LNCaP clone FGC (cell line): Measurements from ENCODE around the gene NCBP2.

Experiments used
- DNase-seq: peaks from one replicate; pipeline ENCODE4 v3.0.0-alpha.2; 2011; ENCODE audit warnings: low read depth
- H3K4me3 ChIP-seq: 2 replicates; pipeline ENCODE4 v1.5.1; 2011; ENCODE audit warnings: mild to moderate bottlenecking, low read depth, low read length, control low read depth
- TF ChIP-seq, protein P1 (sequence below): IDR thresholded peaks from 2 replicates; pipeline ENCODE4 v1.5.1; 2012; ENCODE audit warnings: mild to moderate bottlenecking; ENCODE audit not compliant: control insufficient read depth, insufficient read depth; ENCODE audit errors: extremely low read depth

NCBP2 gene

DNA sequence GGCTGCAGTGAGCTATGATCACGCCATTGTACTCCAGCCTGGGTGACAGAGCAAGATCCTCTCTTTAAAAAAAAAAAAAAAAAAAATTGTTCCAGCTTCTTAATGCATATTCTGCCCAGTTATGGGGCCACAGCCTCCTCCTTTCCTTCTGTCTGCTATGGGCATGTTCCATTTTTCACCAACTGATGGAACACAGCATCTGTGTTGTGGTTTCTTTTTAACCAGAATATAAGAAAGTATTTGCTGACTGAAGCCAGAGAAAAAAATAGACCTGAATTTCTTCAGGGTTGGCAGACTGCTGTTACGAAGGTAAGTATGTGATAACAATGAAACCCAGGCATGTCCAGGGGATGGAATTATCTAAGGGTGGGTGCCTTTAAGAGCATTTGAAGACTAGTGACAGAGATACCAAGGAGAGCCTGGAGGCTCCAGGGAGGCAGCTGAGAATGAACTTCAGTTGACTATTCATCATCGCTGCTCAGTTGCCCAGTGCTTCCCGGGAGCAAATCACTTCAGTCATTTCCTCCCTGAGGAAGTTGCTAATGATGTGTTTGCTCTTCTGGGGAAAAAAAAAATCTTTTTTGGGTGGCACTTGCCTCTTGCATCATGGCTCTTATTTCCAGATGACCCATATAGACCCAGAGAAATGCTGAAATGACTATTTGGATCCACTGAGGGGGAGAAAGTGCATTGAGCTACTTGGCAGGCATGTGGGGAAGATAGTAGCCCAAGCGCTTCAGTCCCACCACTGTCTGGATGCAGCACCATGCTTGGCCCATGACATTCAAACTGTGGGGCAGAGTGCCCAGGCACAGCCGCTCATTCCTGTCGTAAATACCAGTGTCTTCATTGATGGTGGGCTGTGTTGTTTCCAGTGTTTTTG is 14.5 kb downstream of the NCBP2 start:
- TF ChIP-seq, protein P1, sequence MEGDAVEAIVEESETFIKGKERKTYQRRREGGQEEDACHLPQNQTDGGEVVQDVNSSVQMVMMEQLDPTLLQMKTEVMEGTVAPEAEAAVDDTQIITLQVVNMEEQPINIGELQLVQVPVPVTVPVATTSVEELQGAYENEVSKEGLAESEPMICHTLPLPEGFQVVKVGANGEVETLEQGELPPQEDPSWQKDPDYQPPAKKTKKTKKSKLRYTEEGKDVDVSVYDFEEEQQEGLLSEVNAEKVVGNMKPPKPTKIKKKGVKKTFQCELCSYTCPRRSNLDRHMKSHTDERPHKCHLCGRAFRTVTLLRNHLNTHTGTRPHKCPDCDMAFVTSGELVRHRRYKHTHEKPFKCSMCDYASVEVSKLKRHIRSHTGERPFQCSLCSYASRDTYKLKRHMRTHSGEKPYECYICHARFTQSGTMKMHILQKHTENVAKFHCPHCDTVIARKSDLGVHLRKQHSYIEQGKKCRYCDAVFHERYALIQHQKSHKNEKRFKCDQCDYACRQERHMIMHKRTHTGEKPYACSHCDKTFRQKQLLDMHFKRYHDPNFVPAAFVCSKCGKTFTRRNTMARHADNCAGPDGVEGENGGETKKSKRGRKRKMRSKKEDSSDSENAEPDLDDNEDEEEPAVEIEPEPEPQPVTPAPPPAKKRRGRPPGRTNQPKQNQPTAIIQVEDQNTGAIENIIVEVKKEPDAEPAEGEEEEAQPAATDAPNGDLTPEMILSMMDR: no peak
- no peak for DNase-seq
- H3K4me3 ChIP-seq: no peak overlapping the region

DNA sequence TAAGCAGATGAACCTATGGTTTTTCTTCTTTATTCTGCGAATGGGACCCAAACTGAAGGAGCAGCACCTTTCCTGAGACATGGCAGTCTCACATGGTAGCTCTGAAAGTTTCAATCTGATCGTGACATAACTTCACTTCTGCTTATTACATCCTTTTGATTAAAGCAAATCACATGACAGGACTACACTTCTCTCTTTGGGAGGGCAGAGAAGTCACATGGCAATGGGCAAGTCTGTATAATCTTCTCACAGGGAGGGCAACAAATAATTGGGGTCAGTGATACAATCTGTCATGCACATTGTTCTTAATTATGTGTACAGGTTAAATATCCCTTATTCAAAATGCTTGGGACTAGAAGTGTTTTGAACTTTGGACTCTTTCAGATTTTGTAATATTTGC is 21.6 kb downstream of the NCBP2 start:
- no peak overlapping the region for H3K4me3 ChIP-seq
- DNase-seq: no peak
- TF ChIP-seq, protein P1: no peak

DNA sequence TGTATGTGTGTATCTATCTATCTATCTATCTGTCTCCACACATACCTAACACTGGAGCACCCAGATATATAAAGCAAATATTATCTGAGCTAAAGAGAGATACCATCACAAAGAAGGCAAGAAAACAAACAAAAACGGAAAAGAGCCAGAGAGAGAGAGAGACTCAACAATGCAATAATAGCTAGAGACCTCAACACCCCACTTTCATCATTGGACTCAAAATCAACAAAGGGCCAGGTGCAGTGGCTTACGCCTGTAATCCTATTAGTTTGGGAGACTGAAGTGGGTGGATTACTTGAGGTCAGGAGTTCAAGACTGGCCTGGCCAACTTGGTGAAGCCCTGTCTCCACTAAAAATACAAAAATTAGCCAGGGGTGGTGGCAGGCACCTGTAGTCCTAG is 23.4 kb downstream of the NCBP2 start:
- no peak overlapping the region for H3K4me3 ChIP-seq
- DNase-seq: no peak
- TF ChIP-seq, protein P1: no peak

DNA sequence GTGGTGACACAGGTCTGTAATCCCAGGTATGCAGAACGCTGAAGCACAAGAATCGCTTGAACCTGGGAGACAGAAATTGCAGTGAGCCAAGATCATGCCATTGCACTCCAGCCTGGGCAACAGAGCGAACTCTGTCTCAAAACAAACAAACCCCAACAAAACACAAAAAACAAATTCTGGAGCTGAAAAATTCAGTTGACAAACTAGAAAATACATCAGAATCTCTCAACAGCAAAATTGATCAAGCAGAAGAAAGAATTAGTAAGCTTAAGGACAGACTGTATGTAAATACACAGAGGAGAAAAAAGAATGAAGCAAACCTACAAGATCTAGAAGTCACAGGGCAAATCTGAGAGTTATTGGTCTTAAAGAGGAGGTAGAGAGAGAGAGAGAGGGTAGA is 25.3 kb downstream of the NCBP2 start:
- H3K4me3 ChIP-seq: no peak overlapping the region
- no peak for DNase-seq
- TF ChIP-seq, protein P1: no peak

DNA sequence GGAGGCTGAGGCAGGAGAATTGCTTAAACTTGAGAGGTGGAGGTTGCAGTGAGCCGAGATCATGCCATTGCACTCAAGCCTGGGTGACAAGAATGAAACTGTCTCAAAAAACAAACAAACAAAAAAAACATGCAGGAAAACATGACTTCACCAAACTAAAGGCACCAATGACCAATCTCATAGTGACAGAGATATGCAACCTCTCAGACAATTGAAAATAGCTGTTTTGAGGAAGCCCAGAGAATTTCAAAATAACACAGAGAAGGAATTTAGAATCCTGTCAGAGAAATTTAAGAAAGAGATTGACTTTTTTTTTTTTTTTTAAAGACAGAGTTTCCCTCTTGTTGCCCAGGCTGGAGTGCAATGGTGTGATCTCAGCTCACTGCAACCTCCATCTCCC is 26.1 kb downstream of the NCBP2 start:
- TF ChIP-seq, protein P1: no peak
- DNase-seq: no peak
- H3K4me3 ChIP-seq: no peak overlapping the region

DNA sequence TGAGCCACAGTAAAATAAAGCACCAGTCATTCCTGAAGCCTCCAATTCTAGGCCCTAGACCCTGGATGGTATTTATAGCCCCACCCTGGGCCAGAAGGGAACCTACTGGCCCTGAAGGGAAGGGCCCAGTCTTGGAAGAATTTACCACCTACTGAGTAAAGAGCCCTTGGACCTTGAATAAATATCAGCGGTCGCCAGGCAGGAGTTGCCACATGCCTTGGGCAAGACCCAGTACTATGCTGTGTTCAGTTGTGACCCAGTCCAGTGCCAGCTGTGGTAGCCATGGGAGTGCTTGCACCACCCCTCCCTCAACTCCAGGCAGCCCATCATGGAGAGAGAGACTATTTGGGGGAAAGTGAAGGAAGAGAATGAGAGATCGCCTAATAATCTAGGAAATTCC is 27.0 kb downstream of the NCBP2 start:
- no peak for DNase-seq
- no peak overlapping the region for H3K4me3 ChIP-seq
- TF ChIP-seq, protein P1: no peak

DNA sequence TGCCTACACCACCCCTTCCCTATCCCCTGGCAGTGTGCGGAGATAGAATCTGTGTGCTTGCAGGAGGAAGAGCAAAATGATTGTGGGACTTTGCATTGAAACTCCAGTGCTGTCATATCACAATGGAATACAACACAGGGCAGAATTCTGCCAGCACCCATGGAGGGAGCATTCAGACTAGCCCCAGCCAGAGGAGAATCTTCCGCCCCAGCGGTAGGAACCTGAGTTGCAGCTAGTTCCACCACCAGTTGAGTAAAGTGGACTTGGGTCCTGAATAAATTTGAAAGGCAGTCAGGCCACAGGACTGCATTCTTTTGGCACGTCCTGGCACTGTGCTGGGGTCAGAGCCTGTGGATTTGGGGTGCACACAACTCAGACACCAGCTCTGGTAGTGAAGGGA is 27.5 kb downstream of the NCBP2 start:
- DNase-seq: no peak
- TF ChIP-seq, protein P1: no peak
- H3K4me3 ChIP-seq: no peak overlapping the region
